ENCODE data around the gene CUL5. TPM values are rescaled to one million over a fixed set of nuclear protein-coding genes. Genes with fewer than 3 reads are reported as not detected.

The CUL5 gene
- polyA plus RNA-seq, 2 of the 4 experiments (the other 2 are of a cell fraction) = 9.7 to 24.3 TPM

DNA sequence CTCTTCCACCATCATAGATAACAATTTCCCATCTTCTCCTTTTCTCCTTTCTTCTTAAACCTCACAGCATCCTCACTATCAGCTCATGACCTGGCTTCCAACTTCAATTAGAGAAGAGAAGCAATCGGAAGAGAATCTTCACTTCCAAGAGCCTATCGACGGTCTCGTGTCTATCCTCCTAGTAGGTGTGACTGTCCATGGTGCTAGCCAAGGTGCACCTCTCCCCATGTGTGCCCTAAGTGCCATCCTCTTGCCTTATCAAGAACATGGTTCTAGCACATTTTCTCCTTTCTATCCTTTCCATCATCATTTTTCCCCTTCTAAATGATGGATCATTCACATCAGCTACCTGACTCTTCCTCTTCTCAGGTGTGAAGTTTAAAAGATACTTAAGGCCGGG lies 5.1 kb upstream of the CUL5 start:
- WGBS (ENCODE audit: missing lambda C conversion rate) = 97% methylated on average over 5 of the region's 5 CpGs

DNA sequence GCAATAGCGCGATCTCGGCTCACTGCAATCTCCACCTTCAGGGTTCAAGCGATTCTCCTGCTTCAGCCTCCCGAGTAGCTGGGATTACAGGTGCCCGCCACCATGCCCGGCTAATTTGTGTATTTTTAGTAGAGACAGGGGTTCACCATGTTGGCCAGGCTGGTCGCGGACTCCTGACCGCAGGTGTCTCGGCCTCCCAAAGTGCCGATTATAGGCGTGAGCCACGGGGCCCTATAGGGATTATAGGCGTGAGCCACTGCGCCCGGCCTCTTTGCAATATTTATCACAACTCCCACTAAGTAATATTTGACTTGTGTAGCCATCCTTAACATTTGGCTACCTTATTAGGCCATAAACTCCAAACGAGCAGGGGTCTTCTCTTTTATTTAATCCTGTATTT lies 879 bp upstream of the CUL5 start:
- ChIA-PET CTCF (interaction anchor here (0.7 to 1.9 kb wide), 7 partner anchors 11 to 1932 kb away, joined by 3 to 5 read pairs (median 4); no protein-coding TSS in a partner anchor), POLR2A (no interaction called here)
- DNase-seq (ENCODE audit: low read depth in 1 of 2, low spot score in 1 of 2) = no peak
- WGBS (ENCODE audit: missing lambda C conversion rate) = 90% methylated on average over 12 of the region's 18 CpGs
- no peak overlapping the region for H3K4me3 ChIP-seq
- peak overlapping the region; percentile 87; the same call in 2 of the 3 replicates for H3K4me2 ChIP-seq
- no peak overlapping the region for H3K27ac ChIP-seq
- no peak for FAIRE-seq
- ATAC-seq = no peak
- TF ChIP-seq RARB (CRISPR knock-in tag; IDR thresholded peaks at IDR 0.05) = no peak
- no peak for TF ChIP-seq HES2 (IDR thresholded peaks at IDR 0.05)
- no peak for TF ChIP-seq TFCP2L1 (CRISPR knock-in tag; IDR thresholded peaks at IDR 0.05)
- TF ChIP-seq, protein P1, sequence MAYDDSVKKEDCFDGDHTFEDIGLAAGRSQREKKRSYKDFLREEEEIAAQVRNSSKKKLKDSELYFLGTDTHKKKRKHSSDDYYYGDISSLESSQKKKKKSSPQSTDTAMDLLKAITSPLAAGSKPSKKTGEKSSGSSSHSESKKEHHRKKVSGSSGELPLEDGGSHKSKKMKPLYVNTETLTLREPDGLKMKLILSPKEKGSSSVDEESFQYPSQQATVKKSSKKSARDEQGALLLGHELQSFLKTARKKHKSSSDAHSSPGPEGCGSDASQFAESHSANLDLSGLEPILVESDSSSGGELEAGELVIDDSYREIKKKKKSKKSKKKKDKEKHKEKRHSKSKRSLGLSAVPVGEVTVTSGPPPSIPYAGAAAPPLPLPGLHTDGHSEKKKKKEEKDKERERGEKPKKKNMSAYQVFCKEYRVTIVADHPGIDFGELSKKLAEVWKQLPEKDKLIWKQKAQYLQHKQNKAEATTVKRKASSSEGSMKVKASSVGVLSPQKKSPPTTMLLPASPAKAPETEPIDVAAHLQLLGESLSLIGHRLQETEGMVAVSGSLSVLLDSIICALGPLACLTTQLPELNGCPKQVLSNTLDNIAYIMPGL (CRISPR knock-in tag; IDR thresholded peaks at IDR 0.05; ENCODE audit: borderline replicate concordance) = no peak
- TF ChIP-seq MYC (IDR thresholded peaks at IDR 0.05; ENCODE audit: borderline replicate concordance, low read length) = no peak
- no peak for TF ChIP-seq EHF (CRISPR knock-in tag; IDR thresholded peaks at IDR 0.05)
- no peak for TF ChIP-seq BHLHE40 (IDR thresholded peaks at IDR 0.05; ENCODE audit: low read depth, low read length)
- no peak for TF ChIP-seq CBX8 (IDR thresholded peaks at IDR 0.05)
- TF ChIP-seq NFE2L2 (conservative IDR thresholded peaks at IDR 0.05; ENCODE audit: low read length) = no peak
- peaks cover 9% of the 10 kb centered on the region; the same call in 2 of the 3 replicates for H3K4me1 ChIP-seq
- no peaks in the 10 kb centered on the region for H3K9me3 ChIP-seq

More for the DNA sequence above, 5.1 kb upstream of the CUL5 start:
- Histone ChIP-seq H3K4me1 (no peaks in the 10 kb centered on the region), H3K4me3 (no peak overlapping the region), H3K27ac (no peak overlapping the region), H3K9me3 (no peaks in the 10 kb centered on the region), H3K4me2 (no peak overlapping the region)
- ATAC-seq (no peak), DNase-seq (ENCODE audit: low read depth in 1 of 2, low spot score in 1 of 2) (no peak), FAIRE-seq (no peak)
- TF ChIP-seq FOSB (CRISPR knock-in tag; IDR thresholded peaks at IDR 0.05) (no peak), REST (IDR thresholded peaks at IDR 0.05) (peak; percentile 32; the same call in 1 of the 2 replicates)
- ChIA-PET CTCF (no interaction called here), POLR2A (no interaction called here)

GRCh38 chr11:108009497-108010370 lies 1.0 kb downstream of the CUL5 start:
- WGBS (ENCODE audit: missing lambda C conversion rate) = 3% methylated on average over 27 of the region's 31 CpGs
- POLR2A ChIA-PET = interaction anchor here (0.9 to 1.0 kb wide), 2 partner anchors 10 to 169 kb away, joined by 3 to 4 read pairs; no protein-coding TSS in a partner anchor
- Histone ChIP-seq H3K4me2 (peak overlapping the region; percentile 87), H3K9me3 (no peaks in the 10 kb centered on the region), H3K4me1 (peaks cover 9% of the 10 kb centered on the region; the same call in 2 of the 3 replicates), H3K4me3 (peak overlapping the region; percentile 84), H3K27ac (peak overlapping the region; percentile 96 to 99)
- FAIRE-seq (no peak), DNase-seq (ENCODE audit: low read depth in 1 of 2, low spot score in 1 of 2) (no peak), ATAC-seq (peak; percentile 27 to 30; a peak in 3 of 6 replicates)
- CTCF ChIA-PET = interaction anchor here (0.8 to 1.9 kb wide), 5 partner anchors 13 to 725 kb away, joined by 3 to 5 read pairs (median 3); no protein-coding TSS in a partner anchor
- no peak for TF ChIP-seq MYC (IDR thresholded peaks at IDR 0.05; ENCODE audit: borderline replicate concordance, low read length)
- TF ChIP-seq KDM5A (IDR thresholded peaks at IDR 0.05) = peak; percentile 77; the same call in 1 of the 2 replicates

Measured in A549 (cell line).